HUDEP-2 (cell line): ENCODE data around the gene CDC14A.

Source experiments
- DNase-seq, 76 experiments: peaks; one replicate each; lab custom pipeline; 2025; ENCODE audit not compliant: unreplicated experiment in 76 of 76; lab: John Stamatoyannopoulos, UW

CDC14A gene

GRCh38 chr1:100478816-100479215, 126.5 kb downstream of the CDC14A start:
- DNase-seq = no peak

DNA sequence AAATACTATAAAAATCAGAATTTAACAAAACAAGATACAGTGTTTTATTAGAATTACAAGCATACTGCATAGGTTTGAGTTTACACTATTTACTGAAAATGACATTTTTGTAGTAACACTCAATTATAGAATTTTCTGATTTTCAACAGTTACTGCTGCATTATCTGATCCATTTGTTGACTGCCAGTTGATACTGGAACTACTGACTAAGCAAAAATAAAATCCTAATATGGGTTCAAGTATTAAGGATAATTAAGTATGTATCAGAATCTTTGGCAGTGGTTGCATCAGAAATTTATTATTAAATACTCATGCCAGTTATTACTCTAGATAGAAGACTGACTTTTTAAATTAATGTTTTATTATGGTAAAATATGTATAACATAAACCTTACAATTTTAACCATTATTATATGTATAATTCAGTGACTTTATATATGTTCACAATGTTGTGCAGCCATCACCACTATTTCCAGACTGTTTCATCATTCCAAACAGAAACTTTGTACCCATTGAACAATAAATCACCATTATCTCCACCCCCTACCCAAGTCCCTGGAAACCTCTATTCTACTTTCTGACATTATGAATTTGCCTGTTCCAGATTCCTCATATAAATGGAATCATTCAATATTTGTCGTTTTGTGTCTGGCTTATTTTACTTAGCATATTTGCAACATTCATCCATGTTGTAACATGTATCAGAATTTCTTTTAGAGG, 127.5 kb downstream of the CDC14A start:
- no peak for DNase-seq

- DNase-seq = no peak
Observed at GRCh38 chr1:100481303-100481702, 129.0 kb downstream of the CDC14A start.

DNA sequence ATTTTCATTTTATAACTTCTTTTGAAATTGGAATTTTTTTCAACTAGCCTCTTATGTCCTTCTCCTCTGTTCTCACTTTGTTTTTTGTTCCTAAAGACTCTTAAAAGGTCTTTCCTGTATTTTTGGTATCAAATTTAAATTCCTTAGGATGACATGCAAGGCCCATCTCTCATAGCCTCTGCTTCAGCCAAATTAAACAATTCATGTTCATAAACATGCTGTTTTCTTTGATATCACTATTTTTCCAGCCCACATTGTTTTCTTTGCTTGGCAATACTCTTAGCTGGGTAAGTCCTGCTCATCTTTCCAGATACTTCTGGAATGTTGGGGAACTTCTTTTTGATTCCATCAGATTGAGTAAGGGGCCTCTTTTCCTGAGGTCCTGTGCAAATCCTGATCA, 129.9 kb downstream of the CDC14A start:
- DNase-seq = no peak

GRCh38 chr1:100482748-100483147, 130.4 kb downstream of the CDC14A start:
- DNase-seq = no peak

- no peak for DNase-seq
Observed at GRCh38 chr1:100483230-100483629, 130.9 kb downstream of the CDC14A start.

DNA sequence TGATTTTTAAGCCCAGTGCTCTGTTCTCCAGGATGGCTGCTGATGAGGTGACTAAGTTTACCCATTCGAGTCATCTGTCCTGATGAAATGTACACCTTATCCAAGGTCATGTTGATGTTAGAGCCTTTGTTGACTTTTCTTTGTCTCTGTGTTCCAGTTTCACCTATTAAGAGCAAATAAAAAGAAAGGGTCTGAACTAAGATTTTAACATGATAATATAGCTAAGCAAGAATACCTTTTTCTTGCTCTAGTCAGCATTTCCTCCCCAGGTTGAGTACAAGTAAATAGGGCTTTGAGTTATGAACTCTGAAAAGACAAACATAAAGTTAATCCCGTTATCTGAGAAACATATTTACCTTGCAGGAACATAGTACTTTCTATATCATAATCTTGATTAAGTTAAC, 133.6 kb downstream of the CDC14A start:
- DNase-seq = no peak

DNA sequence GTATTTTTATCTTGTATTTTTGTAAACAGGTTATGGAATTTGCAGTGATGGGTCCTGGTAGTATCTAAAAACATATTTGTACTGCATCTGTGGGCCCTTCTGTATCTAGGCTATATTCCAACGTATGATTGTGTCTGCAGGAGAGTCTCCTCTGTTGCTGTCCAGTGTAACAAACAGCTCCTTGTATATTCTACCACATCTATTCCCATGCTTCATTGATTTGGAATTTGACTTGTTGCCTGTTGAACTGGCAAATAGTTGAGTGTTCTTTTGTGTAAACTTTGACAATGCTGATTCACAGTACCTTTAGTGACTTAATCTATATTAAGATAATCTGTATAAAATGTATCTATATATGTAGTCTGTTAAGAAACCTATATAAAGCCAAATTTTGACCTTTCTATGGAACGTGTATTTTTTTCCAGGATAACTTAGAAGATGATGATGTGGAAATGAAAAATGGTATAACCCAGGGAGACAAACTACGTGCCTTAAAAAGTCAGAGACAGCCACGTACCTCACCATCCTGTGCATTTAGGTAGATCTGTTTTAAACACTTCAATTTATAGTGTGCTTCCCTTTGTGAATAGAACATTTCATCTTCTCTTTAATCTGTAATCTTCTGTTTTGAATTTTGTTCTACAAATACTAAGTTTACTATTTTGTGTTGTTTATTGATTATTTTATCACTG, 142.2 kb downstream of the CDC14A start:
- no peak for DNase-seq

- no peak for DNase-seq
Observed at GRCh38 chr1:100496896-100497295, 144.6 kb downstream of the CDC14A start.

DNA sequence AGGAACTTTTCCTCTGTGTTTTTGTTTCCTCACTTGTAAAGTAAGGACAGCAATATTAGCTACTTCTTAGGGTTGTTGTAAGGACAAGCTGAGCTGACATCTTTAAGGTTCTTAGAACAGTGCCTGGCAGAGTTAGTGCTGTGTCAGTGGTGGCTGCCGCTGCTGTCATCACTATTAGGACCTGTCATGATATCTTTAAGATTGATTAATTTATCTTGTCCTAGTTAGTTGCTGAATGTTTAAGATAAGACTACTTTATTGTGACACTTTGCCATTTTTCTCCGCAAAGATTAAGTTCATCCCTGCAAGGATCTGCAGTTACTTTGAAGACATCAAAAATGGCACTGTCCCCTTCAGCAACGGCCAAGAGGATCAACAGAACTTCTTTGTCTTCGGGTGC, 145.5 kb downstream of the CDC14A start:
- no peak for DNase-seq

DNA sequence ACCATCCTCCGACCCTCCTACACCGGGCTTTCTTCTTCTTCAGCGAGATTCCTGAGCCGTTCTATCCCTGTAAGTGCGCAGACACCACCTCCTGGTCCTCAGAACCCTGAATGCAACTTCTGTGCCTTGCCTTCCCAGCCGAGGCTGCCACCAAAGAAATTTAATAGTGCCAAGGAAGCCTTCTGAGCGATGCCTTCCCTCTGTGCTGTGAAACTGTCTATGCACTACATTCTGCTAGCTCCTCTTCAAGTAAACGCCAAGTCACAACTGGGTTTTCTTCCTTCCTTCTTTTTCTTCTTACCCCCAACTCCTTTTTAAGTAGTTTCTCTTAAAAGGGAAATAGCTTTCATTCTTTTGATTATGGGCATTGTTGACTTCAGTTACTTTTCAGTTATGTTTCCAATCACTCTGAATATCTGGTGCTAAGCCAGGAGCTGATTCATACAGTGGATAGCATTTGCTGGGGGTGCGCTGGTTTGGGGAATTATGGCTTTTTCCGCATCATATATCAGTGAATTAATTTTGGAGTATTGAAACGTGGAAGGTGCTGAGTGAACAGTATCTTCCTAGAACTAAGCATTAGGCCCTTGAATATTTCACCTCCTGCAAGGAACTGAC, 147.0 kb downstream of the CDC14A start:
- DNase-seq = no peak

GRCh38 chr1:100502052-100502792, 149.9 kb downstream of the CDC14A start:
- no peak for DNase-seq

- DNase-seq = no peak
Observed at GRCh38 chr1:100506217-100506616, 153.9 kb downstream of the CDC14A start.

DNA sequence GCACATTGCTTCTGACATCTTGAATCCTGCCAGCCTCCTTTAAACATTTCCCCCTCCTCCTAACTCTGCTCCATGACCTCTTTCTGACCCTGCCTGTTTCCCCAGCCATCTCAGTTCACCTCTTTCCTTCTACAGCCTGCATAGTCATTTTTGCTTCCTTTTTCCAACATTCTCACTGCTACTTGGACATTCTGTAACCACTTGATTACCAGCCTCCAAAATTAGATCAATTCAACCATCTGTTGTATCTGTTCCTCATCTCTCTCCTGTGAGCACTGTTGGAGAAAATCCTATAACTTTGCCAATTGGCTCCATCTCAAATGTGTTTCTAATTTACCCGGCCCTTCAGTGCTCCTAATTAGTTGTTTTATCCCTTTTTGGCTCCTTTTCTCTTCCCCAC, 158.1 kb downstream of the CDC14A start:
- DNase-seq = no peak

DNA sequence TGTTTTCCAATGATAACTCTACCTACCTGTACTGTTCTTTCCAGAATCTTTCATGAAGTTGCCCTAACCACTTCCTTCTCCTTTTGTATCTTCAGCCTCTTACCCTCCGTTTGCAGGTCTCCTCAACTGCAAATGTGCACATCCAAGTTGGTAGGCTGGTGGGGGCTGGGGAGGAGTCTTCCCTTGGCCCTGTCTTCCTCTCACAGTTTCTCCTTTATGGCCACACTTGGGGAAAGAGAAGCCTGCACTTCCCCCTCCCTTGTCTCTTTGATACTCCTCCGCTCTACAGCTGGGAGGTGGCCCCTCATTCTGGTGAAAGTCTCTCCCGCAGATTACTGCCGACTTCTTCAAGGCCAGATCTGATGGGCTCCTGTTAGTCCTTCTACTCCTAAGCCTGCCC, 158.8 kb downstream of the CDC14A start:
- no peak for DNase-seq

DNA sequence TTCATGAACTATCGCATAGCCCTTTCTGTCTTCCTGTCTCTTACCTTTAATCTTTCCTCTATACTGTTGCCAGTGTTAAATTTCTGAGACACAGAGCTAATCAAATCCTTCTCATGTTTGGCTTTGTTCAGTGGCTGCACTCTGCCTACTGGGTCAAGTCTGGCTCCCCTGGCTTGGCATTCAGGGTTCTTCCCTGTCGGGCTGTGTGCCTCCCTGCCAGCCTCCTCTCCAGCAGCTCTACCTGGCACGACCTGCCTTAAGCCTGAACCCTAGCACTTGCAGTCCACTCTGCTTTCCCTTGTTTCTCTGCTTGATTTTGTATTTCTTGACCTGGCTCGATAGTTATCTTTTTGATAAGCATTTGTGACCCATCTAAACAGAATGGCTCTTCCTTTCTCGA, 159.5 kb downstream of the CDC14A start:
- no peak for DNase-seq

DNA sequence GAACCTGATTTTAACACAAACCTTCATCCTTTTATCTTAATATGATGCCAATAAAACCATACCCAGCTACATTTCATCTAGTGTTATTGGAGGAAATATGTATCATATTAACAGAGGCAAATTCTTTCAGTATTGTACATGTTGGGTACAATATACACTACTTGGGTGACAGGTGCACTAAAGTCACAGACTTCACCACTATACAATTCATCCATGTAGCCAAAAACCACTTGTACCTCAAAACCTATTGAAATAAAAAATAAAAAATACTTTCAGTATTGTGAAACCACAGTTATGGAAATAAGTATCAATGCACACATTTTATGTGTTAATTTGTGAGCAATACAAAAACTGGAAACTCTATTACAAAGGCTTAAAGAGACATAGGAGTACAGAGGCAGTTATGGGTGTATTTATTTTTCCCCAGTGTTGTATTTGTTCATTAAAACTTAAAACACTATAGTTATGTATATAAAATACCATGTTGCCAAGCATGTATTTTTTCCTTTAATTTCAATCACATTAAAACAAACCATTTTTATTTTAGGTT, 160.6 kb downstream of the CDC14A start:
- no peak for DNase-seq

- no peak for DNase-seq
Observed at GRCh38 chr1:100516857-100517256, 164.6 kb downstream of the CDC14A start.

DNA sequence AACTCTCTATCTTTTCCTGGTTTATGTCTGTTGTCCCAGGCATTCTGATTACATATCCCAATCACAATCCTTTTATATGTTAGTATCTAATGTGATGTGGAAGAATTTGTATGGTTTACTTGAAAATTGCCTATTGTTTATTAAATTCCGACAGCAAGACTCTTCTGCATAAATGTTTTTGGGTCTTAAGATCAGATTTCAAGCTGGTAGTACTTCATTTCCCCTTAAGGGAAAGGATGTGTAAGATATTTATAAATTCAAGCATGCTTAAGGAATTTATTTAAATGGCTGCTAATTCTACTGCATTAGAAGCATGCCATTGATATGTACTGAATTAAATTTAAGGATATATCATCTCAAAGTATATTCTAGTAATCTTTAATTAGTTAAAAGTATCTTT, 165.2 kb downstream of the CDC14A start:
- DNase-seq = no peak

- no peak for DNase-seq
Observed at GRCh38 chr1:100518023-100518422, 165.7 kb downstream of the CDC14A start.

- DNase-seq = no peak
Observed at GRCh38 chr1:100523038-100523652, 170.8 kb downstream of the CDC14A start.
